Ishikawa (cell line): ENCODE data around the gene FAM131A.

Experiments used
- CREB1 ChIP-seq: IDR thresholded peaks from 2 replicates; pipeline ENCODE4 v1.6.1; 2012; ENCODE audit warnings: low read depth
- EP300 ChIP-seq: IDR thresholded peaks from 2 replicates; pipeline ENCODE4 v1.6.1; 2012; ENCODE audit warnings: borderline replicate concordance
- FOXM1 ChIP-seq: IDR thresholded peaks from 2 replicates; pipeline ENCODE4 v1.6.1; 2012; ENCODE audit warnings: low read depth, borderline replicate concordance
- NFIC ChIP-seq: IDR thresholded peaks from 2 replicates; pipeline ENCODE4 v1.6.1; 2012
- REST ChIP-seq: IDR thresholded peaks from 2 replicates; pipeline ENCODE4 v1.6.1; 2012; ENCODE audit warnings: low read depth, mild to moderate bottlenecking
- TAF1 ChIP-seq: IDR thresholded peaks from 2 replicates; pipeline ENCODE4 v1.6.1; 2012; ENCODE audit warnings: low read depth, mild to moderate bottlenecking
- USF1 ChIP-seq: IDR thresholded peaks from 2 replicates; pipeline ENCODE4 v1.6.1; 2012
- YY1 ChIP-seq: IDR thresholded peaks from 2 replicates; pipeline ENCODE4 v1.6.1; 2012; ENCODE audit warnings: low read depth

- TF ChIP-seq FOXM1 = no peak
- no peak for TF ChIP-seq NFIC
- TF ChIP-seq USF1 = no peak
- TF ChIP-seq TAF1 = no peak
- no peak for TF ChIP-seq REST
- no peak for TF ChIP-seq EP300
- no peak for TF ChIP-seq CREB1
- TF ChIP-seq YY1 = no peak
These were observed 37.1 kb upstream of the FAM131A start for GRCh38 chr3:184300378-184300720.
